Epithelial cell of umbilical artery (primary cell): ENCODE data around the gene EIF3B. TPM values are rescaled to one million over a fixed set of nuclear protein-coding genes. Genes with fewer than 3 reads are reported as not detected.

Source experiments
- total RNA-seq: library from RNA; depleted of rRNA; stranded (reverse); fragments of >200 nt; gene quantifications from 2 replicates; pipeline ENCODE4 v1.2.3, GENCODE V29; 2014

Gene EIF3B
- 235 and 272 TPM in 2 replicates for total RNA-seq

DNA sequence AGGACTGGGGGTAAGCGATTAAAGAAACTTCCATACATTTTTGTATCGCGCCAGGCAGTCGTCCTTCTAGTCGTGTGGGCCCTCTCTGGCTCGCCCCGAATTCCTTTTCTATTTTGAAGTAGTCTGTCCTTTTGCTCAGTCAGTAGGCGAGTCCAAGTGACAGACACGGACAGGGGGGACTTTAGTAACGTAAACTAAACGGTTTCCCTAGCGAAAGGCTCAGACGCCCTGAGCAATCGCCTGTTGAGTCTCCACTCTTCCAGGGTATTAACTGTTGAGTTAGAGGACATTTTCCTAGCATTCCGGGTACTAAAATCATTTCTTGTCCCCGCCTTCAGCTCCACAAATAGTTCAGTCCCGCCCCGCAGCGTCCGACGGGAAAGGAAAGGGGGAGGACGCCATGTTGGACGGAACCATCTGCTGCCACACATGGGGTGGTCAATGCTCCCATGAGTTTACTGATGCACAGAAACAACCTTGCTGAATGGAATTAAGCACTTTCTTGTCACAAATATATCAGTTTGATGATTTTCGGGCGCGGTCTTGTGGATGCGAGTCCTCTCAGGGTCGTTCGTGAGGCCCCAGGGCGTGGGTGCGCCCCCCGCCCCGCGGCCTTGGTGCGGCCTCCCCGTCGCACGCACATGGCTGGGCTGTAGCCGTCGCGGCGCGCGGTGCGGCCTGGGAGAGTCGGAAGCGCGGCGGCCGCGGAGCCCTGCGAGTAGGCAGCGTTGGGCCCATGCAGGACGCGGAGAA, at the start of gene EIF3B:
EIF3B (plus strand) TSS at position 642 of the 753 bp plus-strand sequence; CDS start at position 737, 95 bp downstream.

DNA sequence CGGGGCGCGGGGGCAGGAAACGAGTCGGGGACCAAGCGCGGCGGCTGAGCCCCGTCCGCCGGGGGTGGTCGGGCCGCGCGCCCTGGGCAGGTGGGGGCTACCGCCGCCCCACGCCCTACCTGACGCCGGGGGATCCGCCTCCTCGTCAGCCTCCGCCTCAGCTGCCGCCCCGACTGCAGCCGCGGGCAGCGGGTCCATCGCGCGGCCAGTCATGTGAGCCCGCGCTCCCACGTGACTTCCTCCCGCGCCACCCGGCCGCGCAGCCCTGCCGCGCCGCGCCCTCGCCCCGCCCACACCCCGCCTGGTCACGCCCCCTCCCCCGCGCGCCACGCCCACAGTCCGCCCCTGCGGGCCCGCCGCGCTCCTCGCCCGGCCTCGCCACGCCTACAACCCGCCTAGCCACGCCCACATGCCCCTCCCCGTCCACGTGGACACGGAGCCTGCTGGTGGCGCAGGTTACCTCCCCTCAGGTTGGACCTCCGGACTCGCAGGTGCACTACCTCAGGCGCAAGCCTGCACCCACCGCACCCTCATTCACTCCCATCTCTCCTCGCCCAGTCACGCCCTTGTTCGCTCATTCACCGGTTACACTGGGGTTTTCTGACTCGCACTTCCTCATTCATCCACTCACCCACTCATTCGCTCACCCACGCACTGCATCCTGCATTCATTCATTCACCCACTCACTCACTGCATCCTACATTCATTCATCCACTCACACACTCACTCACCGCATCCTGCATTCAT, 40.2 kb upstream of the EIF3B start, which contains the start of gene SNX8:
SNX8 (minus strand) TSS at position 233 of the 747 bp plus-strand sequence; CDS start at position 213, 20 bp downstream.

DNA sequence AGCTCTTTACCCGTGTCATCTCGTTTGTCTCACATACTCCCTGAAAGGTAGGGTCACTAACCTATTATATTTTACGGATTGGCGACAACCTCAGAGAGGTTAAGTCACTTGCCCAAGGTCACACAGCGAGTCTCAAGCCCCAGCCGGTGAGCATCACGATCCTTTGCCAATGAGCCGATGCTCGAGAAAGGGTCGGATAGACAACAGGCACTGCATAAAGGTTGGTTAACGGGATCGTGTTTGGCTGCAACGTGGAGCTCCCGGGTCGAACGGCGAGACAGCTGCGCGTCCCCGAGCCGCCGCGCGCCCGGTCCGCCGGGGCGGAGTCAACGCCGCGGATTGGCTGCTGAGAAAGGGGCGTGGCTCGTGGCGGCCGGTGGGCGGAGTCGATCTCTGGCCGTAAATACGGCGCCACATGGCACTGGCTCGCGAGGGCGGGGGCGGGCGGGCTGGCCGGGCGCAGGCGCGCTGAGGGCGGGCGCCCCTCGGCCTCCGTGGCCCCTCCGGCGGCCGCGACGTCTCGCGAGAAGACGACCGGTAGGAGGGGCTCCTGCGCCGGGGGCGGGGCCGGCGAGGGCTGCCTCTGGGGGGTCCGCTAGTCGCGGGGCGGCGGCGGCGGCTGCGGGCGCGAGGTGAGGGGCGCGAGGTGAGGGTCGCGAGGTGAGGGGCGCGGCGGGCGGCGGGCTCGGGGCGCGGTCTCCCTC, 48.5 kb downstream of the EIF3B start, which contains the start of gene CHST12:
CHST12 (plus strand) TSS at position 598 of the 704 bp plus-strand sequence. CDS start 29,029 bp downstream, outside the sequence.

Other genes starting within 250 kb of the EIF3B start
- 41.8 and 54.9 TPM in 2 replicates for gene MAD1L1, start 121.9 kb upstream of the EIF3B start, total RNA-seq
- gene MRM2, start 112.6 kb upstream of the EIF3B start, total RNA-seq = 17.0 and 17.5 TPM in 2 replicates
- gene NUDT1, start 112.6 kb upstream of the EIF3B start, total RNA-seq = 20.1 and 28.1 TPM in 2 replicates
- 6.8 and 8.5 TPM in 2 replicates for gene SNX8, start 40.4 kb upstream of the EIF3B start, total RNA-seq
- 1.3 and 10.3 TPM in 2 replicates for gene CHST12, start 48.8 kb downstream of the EIF3B start, total RNA-seq
- gene GRIFIN, start 121.6 kb downstream of the EIF3B start, total RNA-seq = not detected in 2 replicates
- gene LFNG, start 164.9 kb downstream of the EIF3B start, total RNA-seq = 8.8 and 12.7 TPM in 2 replicates
- gene BRAT1, start 200.7 kb downstream of the EIF3B start, total RNA-seq = 21.4 and 24.5 TPM in 2 replicates
- gene IQCE, start 204.2 kb downstream of the EIF3B start, total RNA-seq = 4.9 and 7.3 TPM in 2 replicates